Progenitor cell of endocrine pancreas (in vitro differentiated cells): ENCODE measurements around the gene VWA2. TPM values are rescaled to one million over a fixed set of nuclear protein-coding genes. Genes with fewer than 3 reads are reported as not detected.
A peak's percentile ranks its signal among the peaks of the same experiment; 100 is the strongest.

Experiments used
- DNase-seq: peaks from one replicate; pipeline ENCODE4 v3.0.0; 2021; ENCODE audit warnings: low spot score; ENCODE audit not compliant: unreplicated experiment
- H3K27ac Mint-ChIP-seq: 2 replicates; pipeline ENCODE4 v1.8.0; 2021; ENCODE audit warnings: mild to moderate bottlenecking, moderate library complexity, mixed read lengths
- H3K27me3 Mint-ChIP-seq: 2 replicates; pipeline ENCODE4 v1.8.0; 2021; ENCODE audit warnings: mixed read lengths
- H3K36me3 Mint-ChIP-seq: 2 replicates; pipeline ENCODE4 v1.8.0; 2022; ENCODE audit warnings: mixed read lengths; ENCODE audit not compliant: insufficient read depth
- H3K4me1 Mint-ChIP-seq: 2 replicates; pipeline ENCODE4 v1.8.0; 2021; ENCODE audit warnings: low read depth, mixed read lengths
- H3K4me3 Mint-ChIP-seq: 2 replicates; pipeline ENCODE4 v1.8.0; 2021; ENCODE audit warnings: low read depth, mild to moderate bottlenecking, moderate library complexity, mixed read lengths
- H3K9me3 Mint-ChIP-seq: 2 replicates; pipeline ENCODE4 v1.8.0; 2021; ENCODE audit warnings: low read depth, mixed read lengths
- long read RNA-seq: library from polyadenylated mRNA; unstranded; transcript quantifications from one replicate; pipeline ENCODE4 v2.0.0, GENCODE V29; 2020
- total RNA-seq: library from RNA; stranded (reverse); gene quantifications from 2 replicates; pipeline ENCODE4 v1.2.1, GENCODE V29; 2021
- TF ChIP-seq, protein P1 (sequence below): fragments of 200-600 bp; sonication (generic); IDR thresholded peaks from one replicate; pipeline ENCODE4 v1.5.0; 2021; ENCODE audit warnings: antibody characterized with exemption, mild to moderate bottlenecking; ENCODE audit not compliant: unreplicated experiment

Gene VWA2, protein sequence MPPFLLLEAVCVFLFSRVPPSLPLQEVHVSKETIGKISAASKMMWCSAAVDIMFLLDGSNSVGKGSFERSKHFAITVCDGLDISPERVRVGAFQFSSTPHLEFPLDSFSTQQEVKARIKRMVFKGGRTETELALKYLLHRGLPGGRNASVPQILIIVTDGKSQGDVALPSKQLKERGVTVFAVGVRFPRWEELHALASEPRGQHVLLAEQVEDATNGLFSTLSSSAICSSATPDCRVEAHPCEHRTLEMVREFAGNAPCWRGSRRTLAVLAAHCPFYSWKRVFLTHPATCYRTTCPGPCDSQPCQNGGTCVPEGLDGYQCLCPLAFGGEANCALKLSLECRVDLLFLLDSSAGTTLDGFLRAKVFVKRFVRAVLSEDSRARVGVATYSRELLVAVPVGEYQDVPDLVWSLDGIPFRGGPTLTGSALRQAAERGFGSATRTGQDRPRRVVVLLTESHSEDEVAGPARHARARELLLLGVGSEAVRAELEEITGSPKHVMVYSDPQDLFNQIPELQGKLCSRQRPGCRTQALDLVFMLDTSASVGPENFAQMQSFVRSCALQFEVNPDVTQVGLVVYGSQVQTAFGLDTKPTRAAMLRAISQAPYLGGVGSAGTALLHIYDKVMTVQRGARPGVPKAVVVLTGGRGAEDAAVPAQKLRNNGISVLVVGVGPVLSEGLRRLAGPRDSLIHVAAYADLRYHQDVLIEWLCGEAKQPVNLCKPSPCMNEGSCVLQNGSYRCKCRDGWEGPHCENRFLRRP
- 12.1 and 12.4 TPM in 2 replicates for total RNA-seq
- long read RNA-seq, transcript VWA2-202 (14 exons, 2,794 nt), result major isoform, 5 of 10 reads
- long read RNA-seq, partial matches to known transcripts, result 2 of 10 reads
- long read RNA-seq, other reads (novel, unspliced or antisense), result 3 of 10 reads

DNA sequence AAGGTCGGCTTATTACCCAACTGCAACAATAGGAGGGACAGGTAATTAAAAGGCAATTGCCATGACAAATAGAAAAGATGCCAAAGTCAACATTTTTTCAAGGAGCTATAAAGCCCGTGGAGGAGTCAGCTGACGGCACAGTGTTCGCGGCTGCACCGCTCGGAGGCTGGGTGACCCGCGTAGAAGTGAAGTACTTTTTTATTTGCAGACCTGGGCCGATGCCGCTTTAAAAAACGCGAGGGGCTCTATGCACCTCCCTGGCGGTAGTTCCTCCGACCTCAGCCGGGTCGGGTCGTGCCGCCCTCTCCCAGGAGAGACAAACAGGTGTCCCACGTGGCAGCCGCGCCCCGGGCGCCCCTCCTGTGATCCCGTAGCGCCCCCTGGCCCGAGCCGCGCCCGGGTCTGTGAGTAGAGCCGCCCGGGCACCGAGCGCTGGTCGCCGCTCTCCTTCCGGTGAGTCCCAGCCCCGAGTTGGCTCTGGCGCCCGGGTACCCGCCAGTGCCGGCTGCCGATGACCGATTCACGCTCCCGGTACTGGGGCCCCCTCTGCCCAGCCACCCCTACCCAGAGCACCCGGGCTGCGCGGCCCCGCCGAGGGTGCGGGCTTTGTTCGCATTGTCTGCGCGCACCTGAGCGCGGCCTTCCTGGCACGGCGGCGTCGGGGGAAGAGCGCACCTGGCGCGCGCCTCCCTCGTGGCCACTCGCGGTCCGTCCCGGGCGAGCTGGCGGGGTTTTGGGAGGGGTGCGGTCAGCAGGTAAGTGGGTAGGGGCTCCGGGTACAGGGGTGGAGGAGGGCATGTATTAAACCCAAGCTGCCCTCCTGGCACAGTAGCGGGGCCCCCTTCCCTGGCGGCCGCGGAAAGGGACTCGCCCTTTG is at the start of gene VWA2:
Gene VWA2 (plus strand): TSS at position 138 of the 877 bp plus-strand sequence. CDS start 9,460 bp downstream, outside the sequence.
- DNase-seq, result peak; percentile 66
- Mint-ChIP-seq H3K27me3 (peaks cover 53% of the 10 kb centered on the region), H3K36me3 (no peaks in the 10 kb centered on the region), H3K9me3 (no peaks in the 10 kb centered on the region), H3K4me3 (peak within 1 kb of the TSS; percentile 73), H3K27ac (peak within 1 kb of the TSS; percentile 76), H3K4me1 (no peaks in the 10 kb centered on the region)
- TF ChIP-seq, protein P1, sequence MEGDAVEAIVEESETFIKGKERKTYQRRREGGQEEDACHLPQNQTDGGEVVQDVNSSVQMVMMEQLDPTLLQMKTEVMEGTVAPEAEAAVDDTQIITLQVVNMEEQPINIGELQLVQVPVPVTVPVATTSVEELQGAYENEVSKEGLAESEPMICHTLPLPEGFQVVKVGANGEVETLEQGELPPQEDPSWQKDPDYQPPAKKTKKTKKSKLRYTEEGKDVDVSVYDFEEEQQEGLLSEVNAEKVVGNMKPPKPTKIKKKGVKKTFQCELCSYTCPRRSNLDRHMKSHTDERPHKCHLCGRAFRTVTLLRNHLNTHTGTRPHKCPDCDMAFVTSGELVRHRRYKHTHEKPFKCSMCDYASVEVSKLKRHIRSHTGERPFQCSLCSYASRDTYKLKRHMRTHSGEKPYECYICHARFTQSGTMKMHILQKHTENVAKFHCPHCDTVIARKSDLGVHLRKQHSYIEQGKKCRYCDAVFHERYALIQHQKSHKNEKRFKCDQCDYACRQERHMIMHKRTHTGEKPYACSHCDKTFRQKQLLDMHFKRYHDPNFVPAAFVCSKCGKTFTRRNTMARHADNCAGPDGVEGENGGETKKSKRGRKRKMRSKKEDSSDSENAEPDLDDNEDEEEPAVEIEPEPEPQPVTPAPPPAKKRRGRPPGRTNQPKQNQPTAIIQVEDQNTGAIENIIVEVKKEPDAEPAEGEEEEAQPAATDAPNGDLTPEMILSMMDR, result peak; percentile 54

DNA sequence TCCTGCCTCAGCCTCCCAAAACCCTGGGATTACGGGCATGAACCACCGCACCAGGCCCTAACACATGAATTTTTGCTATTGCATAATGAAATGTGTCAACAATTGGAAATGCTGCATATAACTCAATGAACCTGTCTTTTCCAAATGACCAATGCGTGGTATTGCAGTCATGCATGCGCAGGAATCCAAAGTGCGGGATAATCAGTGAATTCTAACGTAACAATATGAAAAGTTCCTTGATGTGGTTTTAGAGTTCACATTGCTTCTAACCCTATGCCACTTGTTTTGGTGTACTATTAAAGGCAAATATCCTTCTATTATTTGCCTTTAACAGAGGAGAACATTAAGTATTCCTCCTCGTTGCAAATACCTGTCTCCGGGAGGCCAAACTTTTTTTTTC is 49.4 kb upstream of the VWA2 start:
- Mint-ChIP-seq H3K36me3 (no peaks in the 10 kb centered on the region), H3K4me3 (no peak overlapping the region), H3K27me3 (peaks cover 2% of the 10 kb centered on the region), H3K4me1 (no peaks in the 10 kb centered on the region), H3K9me3 (no peaks in the 10 kb centered on the region), H3K27ac (no peak overlapping the region)
- TF ChIP-seq, protein P1, result no peak
- no peak for DNase-seq

DNA sequence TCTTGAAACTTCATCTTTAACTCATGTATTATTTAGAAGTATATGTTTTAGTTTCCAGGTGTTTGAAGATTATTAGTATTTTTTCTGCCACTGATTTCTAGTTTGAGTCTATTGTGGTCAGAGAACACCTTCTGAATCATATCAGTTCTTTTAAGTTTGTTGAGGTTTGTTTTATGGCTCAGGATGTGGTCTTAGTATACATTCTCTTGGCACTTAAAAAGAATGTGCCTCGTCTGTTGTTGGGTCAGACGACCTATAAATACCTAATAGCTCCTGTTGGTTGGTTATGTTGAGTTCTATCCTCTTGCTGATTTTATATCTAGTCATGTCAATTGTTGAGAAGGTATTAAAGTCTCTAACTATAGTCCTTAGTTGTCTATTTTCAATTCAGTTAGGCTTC is 44.0 kb upstream of the VWA2 start:
- no peaks in the 10 kb centered on the region for H3K4me1 Mint-ChIP-seq

DNA sequence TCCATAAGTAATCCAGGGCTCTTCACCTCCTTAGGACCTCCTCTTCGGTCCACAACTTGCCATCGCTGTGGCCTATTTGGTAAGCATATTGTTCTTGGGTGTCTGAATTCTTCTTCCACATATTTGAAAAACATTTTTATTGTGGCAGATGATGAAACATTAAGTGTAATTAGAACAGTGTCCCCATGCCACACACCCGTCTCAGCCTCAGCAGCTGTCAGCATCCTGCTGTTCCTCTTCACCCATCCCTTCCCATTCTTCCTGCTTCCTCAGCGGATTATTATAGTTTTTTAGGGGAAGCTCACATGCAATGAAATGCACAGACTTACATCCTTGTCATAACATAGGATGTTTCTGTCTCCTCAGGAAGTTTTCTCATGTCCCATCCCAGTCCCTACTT is 39.8 kb upstream of the VWA2 start:
- Mint-ChIP-seq H3K27ac (no peak overlapping the region), H3K4me1 (peaks cover 1% of the 10 kb centered on the region), H3K9me3 (no peaks in the 10 kb centered on the region), H3K36me3 (no peaks in the 10 kb centered on the region), H3K4me3 (no peak overlapping the region), H3K27me3 (peaks cover 4% of the 10 kb centered on the region)
- no peak for DNase-seq
- TF ChIP-seq, protein P1, result no peak

More for the DNA sequence above, 44.0 kb upstream of the VWA2 start:
- Mint-ChIP-seq H3K27ac (no peak overlapping the region), H3K27me3 (peaks cover 4% of the 10 kb centered on the region), H3K9me3 (no peaks in the 10 kb centered on the region), H3K36me3 (no peaks in the 10 kb centered on the region), H3K4me3 (no peak overlapping the region)
- DNase-seq, result no peak
- TF ChIP-seq, protein P1, result no peak
